Measurements from ENCODE around the gene MIER2.

GRCh38 chr19:377801-378581, 33.4 kb upstream of the MIER2 start:
- no peak for TF ChIP-seq RAD21 (IDR thresholded peaks at IDR 0.05)
- no peak for TF ChIP-seq FOXA1 (IDR thresholded peaks at IDR 0.05)
- TF ChIP-seq, protein P1, sequence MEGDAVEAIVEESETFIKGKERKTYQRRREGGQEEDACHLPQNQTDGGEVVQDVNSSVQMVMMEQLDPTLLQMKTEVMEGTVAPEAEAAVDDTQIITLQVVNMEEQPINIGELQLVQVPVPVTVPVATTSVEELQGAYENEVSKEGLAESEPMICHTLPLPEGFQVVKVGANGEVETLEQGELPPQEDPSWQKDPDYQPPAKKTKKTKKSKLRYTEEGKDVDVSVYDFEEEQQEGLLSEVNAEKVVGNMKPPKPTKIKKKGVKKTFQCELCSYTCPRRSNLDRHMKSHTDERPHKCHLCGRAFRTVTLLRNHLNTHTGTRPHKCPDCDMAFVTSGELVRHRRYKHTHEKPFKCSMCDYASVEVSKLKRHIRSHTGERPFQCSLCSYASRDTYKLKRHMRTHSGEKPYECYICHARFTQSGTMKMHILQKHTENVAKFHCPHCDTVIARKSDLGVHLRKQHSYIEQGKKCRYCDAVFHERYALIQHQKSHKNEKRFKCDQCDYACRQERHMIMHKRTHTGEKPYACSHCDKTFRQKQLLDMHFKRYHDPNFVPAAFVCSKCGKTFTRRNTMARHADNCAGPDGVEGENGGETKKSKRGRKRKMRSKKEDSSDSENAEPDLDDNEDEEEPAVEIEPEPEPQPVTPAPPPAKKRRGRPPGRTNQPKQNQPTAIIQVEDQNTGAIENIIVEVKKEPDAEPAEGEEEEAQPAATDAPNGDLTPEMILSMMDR (IDR thresholded peaks at IDR 0.05; ENCODE audit: low read depth, low read length, missing input control) = no peak
- TF ChIP-seq TAF1 (conservative IDR thresholded peaks at IDR 0.05) = no peak
- TF ChIP-seq REST (IDR thresholded peaks at IDR 0.05) = no peak
- TF ChIP-seq HNF4A (conservative IDR thresholded peaks at IDR 0.05) = no peak
- no peak for TF ChIP-seq GABPA (IDR thresholded peaks at IDR 0.05 in 1 of 2, conservative IDR thresholded peaks at IDR 0.05 in 1 of 2)
- TF ChIP-seq, protein P2, sequence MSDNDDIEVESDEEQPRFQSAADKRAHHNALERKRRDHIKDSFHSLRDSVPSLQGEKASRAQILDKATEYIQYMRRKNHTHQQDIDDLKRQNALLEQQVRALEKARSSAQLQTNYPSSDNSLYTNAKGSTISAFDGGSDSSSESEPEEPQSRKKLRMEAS (IDR thresholded peaks at IDR 0.05) = no peak
- no peak for TF ChIP-seq RXRA (IDR thresholded peaks at IDR 0.05)
- no peak for TF ChIP-seq EGR1 (IDR thresholded peaks at IDR 0.05; ENCODE audit: low read depth in 2 of 2)
- TF ChIP-seq JUND (IDR thresholded peaks at IDR 0.05) = no peak
- TF ChIP-seq, protein P3, sequence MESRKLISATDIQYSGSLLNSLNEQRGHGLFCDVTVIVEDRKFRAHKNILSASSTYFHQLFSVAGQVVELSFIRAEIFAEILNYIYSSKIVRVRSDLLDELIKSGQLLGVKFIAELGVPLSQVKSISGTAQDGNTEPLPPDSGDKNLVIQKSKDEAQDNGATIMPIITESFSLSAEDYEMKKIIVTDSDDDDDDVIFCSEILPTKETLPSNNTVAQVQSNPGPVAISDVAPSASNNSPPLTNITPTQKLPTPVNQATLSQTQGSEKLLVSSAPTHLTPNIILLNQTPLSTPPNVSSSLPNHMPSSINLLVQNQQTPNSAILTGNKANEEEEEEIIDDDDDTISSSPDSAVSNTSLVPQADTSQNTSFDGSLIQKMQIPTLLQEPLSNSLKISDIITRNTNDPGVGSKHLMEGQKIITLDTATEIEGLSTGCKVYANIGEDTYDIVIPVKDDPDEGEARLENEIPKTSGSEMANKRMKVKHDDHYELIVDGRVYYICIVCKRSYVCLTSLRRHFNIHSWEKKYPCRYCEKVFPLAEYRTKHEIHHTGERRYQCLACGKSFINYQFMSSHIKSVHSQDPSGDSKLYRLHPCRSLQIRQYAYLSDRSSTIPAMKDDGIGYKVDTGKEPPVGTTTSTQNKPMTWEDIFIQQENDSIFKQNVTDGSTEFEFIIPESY (IDR thresholded peaks at IDR 0.05) = no peak
- no peak for TF ChIP-seq SP1 (IDR thresholded peaks at IDR 0.05)
- no peak for TF ChIP-seq HNF4G (IDR thresholded peaks at IDR 0.05)

Data from liver (tissue), 3 donors.